WTC11 (cell line): ENCODE measurements around the gene COL11A1.

ENCODE experiments used
- CREB1 ChIP-seq: sonication (generic); formaldehyde crosslinking; IDR thresholded peaks from 2 replicates; pipeline ENCODE4 v1.8.0; 2023; ENCODE audit warnings: mild to moderate bottlenecking, missing genetic modification reagents
- CTCF ChIP-seq: fragments of 200-600 bp; IDR thresholded peaks from 2 replicates; pipeline ENCODE4 v1.8.0; 2022; ENCODE audit warnings: antibody characterized with exemption
- E2F5 ChIP-seq: sonication (generic); formaldehyde crosslinking; IDR thresholded peaks from 2 replicates; pipeline ENCODE4 v1.8.1; 2022; ENCODE audit warnings: mild to moderate bottlenecking, moderate library complexity, missing genetic modification reagents
- EMX1 ChIP-seq: fragments of 250-450 bp; sonication (Bioruptor Pico); IDR thresholded peaks from 2 replicates; pipeline ENCODE4 v1.8.0; 2021; ENCODE audit warnings: mild to moderate bottlenecking
- FOXJ3 ChIP-seq: sonication (generic); formaldehyde crosslinking; IDR thresholded peaks from 2 replicates; pipeline ENCODE4 v1.9.0; 2021; ENCODE audit warnings: missing genetic modification reagents, mild to moderate bottlenecking, borderline replicate concordance
- NR2C2 ChIP-seq: sonication (generic); formaldehyde crosslinking; IDR thresholded peaks from 2 replicates; pipeline ENCODE4 v1.8.0; 2022; ENCODE audit warnings: mild to moderate bottlenecking, missing genetic modification reagents
- PREB ChIP-seq: sonication (generic); formaldehyde crosslinking; IDR thresholded peaks from 2 replicates; pipeline ENCODE4 v1.8.1; 2022; ENCODE audit warnings: mild to moderate bottlenecking, missing genetic modification reagents, moderate library complexity, borderline replicate concordance
- ZNF317 ChIP-seq: sonication (generic); formaldehyde crosslinking; IDR thresholded peaks from 2 replicates; pipeline ENCODE4 v1.8.1; 2023; ENCODE audit warnings: low read depth, mild to moderate bottlenecking, moderate library complexity, missing genetic modification reagents, borderline replicate concordance
- TF ChIP-seq, protein P1 (sequence below): sonication (generic); formaldehyde crosslinking; IDR thresholded peaks from 2 replicates; pipeline ENCODE4 v1.8.0; 2022; ENCODE audit warnings: mild to moderate bottlenecking, missing genetic modification reagents
- TF ChIP-seq, protein P2 (sequence below): sonication (generic); formaldehyde crosslinking; IDR thresholded peaks from 2 replicates; pipeline ENCODE4 v1.8.0; 2022; ENCODE audit warnings: mild to moderate bottlenecking, missing genetic modification reagents
- TF ChIP-seq, protein P3 (sequence below): sonication (generic); formaldehyde crosslinking; conservative IDR thresholded peaks from 2 replicates; pipeline ENCODE4 v1.8.1; 2022; ENCODE audit warnings: mild to moderate bottlenecking, missing genetic modification reagents
- TF ChIP-seq, protein P4 (sequence below): sonication (generic); formaldehyde crosslinking; IDR thresholded peaks from 2 replicates; pipeline ENCODE4 v1.8.0; 2022; ENCODE audit warnings: mild to moderate bottlenecking, missing genetic modification reagents
- TF ChIP-seq, protein P5 (sequence below): sonication (generic); formaldehyde crosslinking; IDR thresholded peaks from 2 replicates; pipeline ENCODE4 v1.8.1; 2023; ENCODE audit warnings: mild to moderate bottlenecking, moderate library complexity, missing genetic modification reagents

- TF ChIP-seq EMX1 (CRISPR knock-in tag) (no peak), NR2C2 (CRISPR knock-in tag) (no peak), CTCF (no peak), E2F5 (CRISPR knock-in tag) (no peak), PREB (no peak), FOXJ3 (no peak), CREB1 (no peak), ZNF317 (CRISPR knock-in tag) (no peak)
- TF ChIP-seq, protein P1, sequence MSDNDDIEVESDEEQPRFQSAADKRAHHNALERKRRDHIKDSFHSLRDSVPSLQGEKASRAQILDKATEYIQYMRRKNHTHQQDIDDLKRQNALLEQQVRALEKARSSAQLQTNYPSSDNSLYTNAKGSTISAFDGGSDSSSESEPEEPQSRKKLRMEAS (CRISPR knock-in tag) = no peak
- TF ChIP-seq, protein P2, sequence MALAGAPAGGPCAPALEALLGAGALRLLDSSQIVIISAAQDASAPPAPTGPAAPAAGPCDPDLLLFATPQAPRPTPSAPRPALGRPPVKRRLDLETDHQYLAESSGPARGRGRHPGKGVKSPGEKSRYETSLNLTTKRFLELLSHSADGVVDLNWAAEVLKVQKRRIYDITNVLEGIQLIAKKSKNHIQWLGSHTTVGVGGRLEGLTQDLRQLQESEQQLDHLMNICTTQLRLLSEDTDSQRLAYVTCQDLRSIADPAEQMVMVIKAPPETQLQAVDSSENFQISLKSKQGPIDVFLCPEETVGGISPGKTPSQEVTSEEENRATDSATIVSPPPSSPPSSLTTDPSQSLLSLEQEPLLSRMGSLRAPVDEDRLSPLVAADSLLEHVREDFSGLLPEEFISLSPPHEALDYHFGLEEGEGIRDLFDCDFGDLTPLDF (CRISPR knock-in tag) = no peak
- TF ChIP-seq, protein P3, sequence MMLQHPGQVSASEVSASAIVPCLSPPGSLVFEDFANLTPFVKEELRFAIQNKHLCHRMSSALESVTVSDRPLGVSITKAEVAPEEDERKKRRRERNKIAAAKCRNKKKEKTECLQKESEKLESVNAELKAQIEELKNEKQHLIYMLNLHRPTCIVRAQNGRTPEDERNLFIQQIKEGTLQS (CRISPR knock-in tag) = no peak
- TF ChIP-seq, protein P4, sequence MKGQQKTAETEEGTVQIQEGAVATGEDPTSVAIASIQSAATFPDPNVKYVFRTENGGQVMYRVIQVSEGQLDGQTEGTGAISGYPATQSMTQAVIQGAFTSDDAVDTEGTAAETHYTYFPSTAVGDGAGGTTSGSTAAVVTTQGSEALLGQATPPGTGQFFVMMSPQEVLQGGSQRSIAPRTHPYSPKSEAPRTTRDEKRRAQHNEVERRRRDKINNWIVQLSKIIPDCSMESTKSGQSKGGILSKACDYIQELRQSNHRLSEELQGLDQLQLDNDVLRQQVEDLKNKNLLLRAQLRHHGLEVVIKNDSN (CRISPR knock-in tag) = no peak
- TF ChIP-seq, protein P5, sequence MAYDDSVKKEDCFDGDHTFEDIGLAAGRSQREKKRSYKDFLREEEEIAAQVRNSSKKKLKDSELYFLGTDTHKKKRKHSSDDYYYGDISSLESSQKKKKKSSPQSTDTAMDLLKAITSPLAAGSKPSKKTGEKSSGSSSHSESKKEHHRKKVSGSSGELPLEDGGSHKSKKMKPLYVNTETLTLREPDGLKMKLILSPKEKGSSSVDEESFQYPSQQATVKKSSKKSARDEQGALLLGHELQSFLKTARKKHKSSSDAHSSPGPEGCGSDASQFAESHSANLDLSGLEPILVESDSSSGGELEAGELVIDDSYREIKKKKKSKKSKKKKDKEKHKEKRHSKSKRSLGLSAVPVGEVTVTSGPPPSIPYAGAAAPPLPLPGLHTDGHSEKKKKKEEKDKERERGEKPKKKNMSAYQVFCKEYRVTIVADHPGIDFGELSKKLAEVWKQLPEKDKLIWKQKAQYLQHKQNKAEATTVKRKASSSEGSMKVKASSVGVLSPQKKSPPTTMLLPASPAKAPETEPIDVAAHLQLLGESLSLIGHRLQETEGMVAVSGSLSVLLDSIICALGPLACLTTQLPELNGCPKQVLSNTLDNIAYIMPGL (CRISPR knock-in tag) = no peak
These were observed 153.7 kb downstream of the COL11A1 start for GRCh38 chr1:102954576-102954975.
